Glomerular endothelial cell (primary cell): ENCODE data around the gene PTGDR2. TPM values are rescaled to one million over a fixed set of nuclear protein-coding genes. Genes with fewer than 3 reads are reported as not detected.

Source experiments
- DNase-seq: peaks from one replicate; pipeline ENCODE4 v3.0.0-alpha.2; 2011; ENCODE audit warnings: low read depth, low spot score; ENCODE audit errors: extremely low read depth
- total RNA-seq: library from RNA; depleted of rRNA; stranded (reverse); fragments of >200 nt; gene quantifications from 2 replicates; pipeline ENCODE4 v1.2.3, GENCODE V29; 2015

PTGDR2 gene
- total RNA-seq, 1 donor from 2014 or later: not detected

DNA sequence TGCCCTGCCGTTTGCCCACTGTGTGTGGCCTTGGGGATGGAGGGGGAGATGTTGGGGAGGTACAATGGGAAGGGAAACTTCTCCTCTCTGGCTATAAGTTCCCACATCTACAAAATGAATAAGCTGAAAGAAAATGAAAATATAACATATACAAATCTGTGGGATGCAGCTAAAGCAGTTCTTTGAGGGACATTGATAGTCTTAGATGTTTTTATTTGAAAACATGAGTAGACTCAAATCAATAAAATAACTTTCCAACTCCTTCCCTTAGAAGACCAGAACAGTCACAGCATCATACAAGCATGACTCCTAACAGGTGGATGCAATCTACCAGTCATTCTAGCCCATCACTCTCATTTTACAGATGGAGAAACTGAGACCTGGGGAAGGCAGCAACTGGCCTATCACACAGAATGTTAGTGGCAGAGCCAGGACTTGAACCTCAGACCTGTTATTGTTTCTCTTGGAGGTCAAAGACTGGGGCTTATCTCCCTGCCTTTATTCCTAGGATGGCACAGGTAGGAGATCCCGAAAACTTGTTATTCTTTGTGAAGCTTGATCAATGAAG lies 39.1 kb downstream of the PTGDR2 start:
- no peak for DNase-seq

DNA sequence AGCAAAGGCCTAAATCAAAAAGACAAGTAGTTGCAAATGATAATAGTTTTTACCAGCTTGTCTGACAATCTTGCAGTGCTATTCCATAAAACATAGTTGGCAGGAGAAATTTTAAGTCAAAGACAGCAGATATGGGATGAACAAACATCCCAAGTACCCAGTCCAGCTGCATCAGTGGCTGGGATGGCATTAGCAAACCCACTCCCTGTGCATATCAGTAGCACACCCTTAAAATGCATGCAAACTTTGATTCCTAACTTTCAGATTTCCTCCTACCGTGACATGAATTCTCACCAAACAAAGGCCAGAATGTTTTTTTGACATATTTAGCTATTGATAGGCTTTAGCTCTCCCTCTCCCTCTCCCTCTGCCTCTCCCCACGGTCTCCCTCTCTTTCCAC lies 41.6 kb downstream of the PTGDR2 start:
- no peak for DNase-seq

DNA sequence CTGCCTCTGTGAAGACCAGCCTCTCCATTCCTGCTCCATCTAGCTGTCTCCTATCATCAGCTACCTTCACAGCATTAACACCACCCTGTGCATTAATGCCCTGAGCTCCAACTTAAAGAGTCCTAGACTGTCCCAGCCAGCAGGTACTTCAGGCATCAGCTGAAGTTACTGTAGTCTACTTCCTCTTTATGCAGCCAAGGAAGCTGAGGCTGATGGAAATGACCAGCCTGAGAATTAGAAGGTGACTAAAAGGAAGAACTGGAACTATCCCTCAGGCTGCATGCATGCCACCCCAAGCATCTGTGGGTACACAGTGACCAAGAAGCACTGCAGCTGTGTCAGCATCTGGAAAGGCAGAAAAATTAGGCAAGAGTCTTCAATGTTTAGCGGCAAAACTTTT lies 42.4 kb downstream of the PTGDR2 start:
- no peak for DNase-seq

DNA sequence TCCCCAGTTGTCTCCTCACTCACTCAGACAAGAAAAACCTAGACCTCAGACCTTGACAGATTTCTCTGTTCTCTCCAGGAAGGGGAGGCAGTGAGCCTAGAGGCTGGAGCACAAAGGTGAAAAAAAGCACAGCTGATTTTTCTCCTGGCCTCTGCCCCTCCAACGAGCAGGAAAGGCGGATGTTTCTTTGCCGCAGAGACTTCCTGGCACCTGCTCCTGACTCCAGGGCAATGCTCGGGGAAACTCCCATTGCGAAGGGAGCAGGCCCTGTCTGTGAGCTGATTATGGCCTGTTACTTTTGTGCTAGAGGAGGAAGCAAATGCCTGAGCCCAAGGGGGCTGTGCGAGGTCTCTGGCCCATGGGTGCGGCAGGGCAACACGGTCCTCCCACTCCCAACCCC lies 45.2 kb downstream of the PTGDR2 start:
- DNase-seq: no peak

DNA sequence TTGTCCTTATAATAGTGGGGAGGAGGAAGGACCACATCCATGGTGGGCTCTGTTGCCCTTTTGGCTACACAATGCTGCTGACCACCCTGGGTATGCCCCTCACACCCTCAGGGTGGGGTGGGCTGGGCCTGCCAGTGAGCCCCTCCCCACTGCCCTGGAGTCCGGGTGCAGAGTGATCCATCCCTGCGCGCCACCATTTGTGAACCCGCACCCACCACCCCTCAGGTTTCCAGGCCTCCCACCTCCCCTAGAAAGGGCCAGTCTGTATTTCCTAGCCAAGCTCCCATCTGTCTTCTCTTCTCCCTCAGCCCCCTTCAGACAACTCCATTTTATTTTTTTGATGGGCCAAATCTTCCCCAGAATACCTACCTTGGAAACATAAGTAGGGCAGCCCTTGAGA lies 45.6 kb downstream of the PTGDR2 start:
- no peak for DNase-seq

DNA sequence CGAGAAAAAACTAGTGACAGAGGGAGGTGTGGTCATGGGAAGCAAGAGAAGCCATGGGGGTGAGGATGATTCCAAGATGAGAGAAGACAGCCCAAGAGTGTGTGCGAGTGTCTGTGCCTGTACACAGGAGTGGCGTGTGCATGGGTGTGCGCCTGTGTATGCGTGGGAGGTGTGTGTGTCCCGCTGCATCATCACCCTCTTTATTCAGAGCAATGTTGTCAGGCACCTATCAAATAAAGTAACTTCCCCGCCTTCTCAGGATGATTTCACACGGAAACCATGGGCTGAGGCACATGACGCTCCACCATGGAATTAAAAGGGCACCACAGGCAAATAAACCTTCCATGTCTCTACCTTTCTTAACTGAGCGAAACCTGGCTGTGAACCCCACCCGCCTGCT lies 46.1 kb downstream of the PTGDR2 start:
- no peak for DNase-seq

DNA sequence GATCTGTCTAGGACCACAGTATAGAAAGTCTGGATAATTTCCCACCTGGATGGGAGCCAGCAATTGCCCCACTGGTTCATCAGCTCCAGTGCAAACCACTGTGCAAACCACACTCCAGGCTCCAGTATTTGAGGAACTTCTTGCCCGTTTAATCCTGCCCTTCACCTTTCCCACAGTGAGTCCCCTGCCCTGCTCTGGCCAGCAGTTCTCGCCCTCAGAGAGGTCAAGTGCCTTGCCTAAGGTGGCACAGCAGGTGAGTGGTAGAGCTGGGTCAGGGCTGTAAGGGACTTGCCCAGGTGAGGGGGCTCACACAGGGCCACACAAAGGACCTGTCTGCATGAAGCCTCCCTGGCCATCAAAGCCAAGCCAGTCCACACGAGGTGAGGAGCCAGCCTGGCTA lies 46.5 kb downstream of the PTGDR2 start:
- DNase-seq: no peak

DNA sequence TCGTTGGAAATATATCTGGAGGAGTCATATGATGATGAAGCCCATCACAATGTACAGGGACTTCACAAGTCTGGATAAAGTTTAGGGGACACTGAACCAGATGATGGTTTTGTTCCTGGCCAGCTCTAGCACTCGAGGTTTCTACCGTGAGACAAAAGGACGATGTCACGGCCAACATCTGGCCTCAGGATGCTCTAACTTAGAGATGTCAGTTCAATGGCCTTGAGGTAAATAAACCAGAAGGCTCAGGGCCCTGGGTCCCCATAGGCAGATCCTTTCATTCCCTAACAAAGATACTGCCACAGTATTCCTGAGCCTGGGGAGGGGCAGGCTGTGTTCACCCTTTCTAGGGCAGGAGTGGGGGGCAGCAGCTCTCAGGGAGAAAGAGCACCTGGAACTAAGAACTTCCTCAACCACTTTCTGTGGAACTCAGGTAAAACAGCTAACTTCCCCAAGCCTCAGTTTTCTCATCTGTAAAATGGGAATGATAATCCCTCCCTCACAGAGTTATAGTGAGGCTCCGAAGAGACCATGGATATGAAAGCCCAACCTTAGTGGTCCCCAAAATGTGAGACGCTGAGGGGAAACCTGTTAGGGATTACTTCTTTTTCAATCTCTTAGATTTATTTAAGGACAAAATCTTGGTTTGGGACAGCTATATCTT lies 52.3 kb downstream of the PTGDR2 start:
- no peak for DNase-seq

DNA sequence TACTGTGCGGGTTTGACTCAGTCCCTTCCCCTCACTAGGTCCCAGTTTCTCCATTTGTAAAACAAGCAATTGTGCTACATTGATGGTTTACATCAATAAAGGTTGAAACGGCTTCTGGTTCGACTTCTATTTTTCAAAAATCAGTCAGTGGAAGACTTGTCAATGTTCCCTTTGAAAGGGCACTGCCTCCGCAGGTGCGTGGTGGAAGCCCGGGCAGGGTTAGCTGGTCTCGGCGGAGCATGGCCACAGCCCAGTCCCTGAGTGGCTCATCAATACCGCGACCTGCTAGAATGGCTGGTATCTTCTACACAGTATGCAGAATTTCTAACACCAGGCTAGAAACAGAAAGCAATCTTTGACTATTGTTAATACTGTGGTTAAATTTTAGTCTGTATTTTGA lies 54.6 kb downstream of the PTGDR2 start:
- DNase-seq: no peak

Other genes with a start within 250 kb of the PTGDR2 start
- not detected in 2 replicates for gene MS4A8, start 156.3 kb downstream of the PTGDR2 start, total RNA-seq
- not detected in 2 replicates for gene MS4A18, start 131.2 kb downstream of the PTGDR2 start, total RNA-seq
- not detected in 2 replicates for gene MS4A15, start 99.1 kb downstream of the PTGDR2 start, total RNA-seq
- not detected in 2 replicates for gene MS4A10, start 70.6 kb downstream of the PTGDR2 start, total RNA-seq
- 38.7 and 54.3 TPM in 2 replicates for gene CCDC86, start 13.8 kb downstream of the PTGDR2 start, total RNA-seq
- gene ZP1, start 11.6 kb upstream of the PTGDR2 start, total RNA-seq: not detected in 2 replicates
- gene PRPF19, start 50.6 kb upstream of the PTGDR2 start, total RNA-seq: 78.5 and 98.2 TPM in 2 replicates
- 123 and 167 TPM in 2 replicates for gene TMEM109, start 58.2 kb upstream of the PTGDR2 start, total RNA-seq
- gene TMEM132A, start 68.5 kb upstream of the PTGDR2 start, total RNA-seq: 238 and 281 TPM in 2 replicates
- 8.8 and 21.5 TPM in 2 replicates for gene SLC15A3, start 96.2 kb upstream of the PTGDR2 start, total RNA-seq
- gene CD6, start 115.7 kb upstream of the PTGDR2 start, total RNA-seq: 0.15 and 1.6 TPM in 2 replicates
- gene CD5, start 246.5 kb upstream of the PTGDR2 start, total RNA-seq: not detected in 2 replicates